LNCAP (cell line): ENCODE results near the gene BAK1.

Source experiments
- TF ChIP-seq, protein P1 (sequence below): fragments of 450-650 bp; IDR thresholded peaks from 2 replicates; pipeline ENCODE4 v1.5.1; 2017; ENCODE audit warnings: mild to moderate bottlenecking

BAK1 gene

GRCh38 chr6:33551538-33551937 lies 28.5 kb downstream of the BAK1 start:
- TF ChIP-seq, protein P1, sequence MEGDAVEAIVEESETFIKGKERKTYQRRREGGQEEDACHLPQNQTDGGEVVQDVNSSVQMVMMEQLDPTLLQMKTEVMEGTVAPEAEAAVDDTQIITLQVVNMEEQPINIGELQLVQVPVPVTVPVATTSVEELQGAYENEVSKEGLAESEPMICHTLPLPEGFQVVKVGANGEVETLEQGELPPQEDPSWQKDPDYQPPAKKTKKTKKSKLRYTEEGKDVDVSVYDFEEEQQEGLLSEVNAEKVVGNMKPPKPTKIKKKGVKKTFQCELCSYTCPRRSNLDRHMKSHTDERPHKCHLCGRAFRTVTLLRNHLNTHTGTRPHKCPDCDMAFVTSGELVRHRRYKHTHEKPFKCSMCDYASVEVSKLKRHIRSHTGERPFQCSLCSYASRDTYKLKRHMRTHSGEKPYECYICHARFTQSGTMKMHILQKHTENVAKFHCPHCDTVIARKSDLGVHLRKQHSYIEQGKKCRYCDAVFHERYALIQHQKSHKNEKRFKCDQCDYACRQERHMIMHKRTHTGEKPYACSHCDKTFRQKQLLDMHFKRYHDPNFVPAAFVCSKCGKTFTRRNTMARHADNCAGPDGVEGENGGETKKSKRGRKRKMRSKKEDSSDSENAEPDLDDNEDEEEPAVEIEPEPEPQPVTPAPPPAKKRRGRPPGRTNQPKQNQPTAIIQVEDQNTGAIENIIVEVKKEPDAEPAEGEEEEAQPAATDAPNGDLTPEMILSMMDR = no peak

DNA sequence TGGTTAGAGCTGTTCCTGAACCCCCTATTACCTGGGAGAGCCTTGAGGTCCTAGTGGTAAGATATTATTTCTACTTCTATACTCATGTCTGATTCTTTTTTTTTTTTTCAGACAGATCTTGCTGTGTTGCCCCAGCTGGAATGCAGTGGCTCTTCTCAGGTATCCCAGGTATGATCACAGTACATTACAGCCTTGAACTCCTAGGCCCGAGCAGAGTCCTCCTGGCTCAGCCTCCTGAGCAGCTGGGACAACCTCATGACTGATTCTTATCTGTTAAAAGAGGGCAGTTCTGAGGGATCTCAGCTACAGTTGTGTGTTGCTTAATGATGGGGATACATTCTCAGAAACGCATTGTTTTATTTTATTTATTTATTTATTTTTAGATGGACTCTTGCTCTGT lies 30.2 kb downstream of the BAK1 start:
- TF ChIP-seq, protein P1 = no peak

GRCh38 chr6:33549196-33549595 lies 30.9 kb downstream of the BAK1 start:
- TF ChIP-seq, protein P1 = no peak

- TF ChIP-seq, protein P1 = no peak
These were observed 32.6 kb downstream of the BAK1 start for GRCh38 chr6:33547499-33547898.

DNA sequence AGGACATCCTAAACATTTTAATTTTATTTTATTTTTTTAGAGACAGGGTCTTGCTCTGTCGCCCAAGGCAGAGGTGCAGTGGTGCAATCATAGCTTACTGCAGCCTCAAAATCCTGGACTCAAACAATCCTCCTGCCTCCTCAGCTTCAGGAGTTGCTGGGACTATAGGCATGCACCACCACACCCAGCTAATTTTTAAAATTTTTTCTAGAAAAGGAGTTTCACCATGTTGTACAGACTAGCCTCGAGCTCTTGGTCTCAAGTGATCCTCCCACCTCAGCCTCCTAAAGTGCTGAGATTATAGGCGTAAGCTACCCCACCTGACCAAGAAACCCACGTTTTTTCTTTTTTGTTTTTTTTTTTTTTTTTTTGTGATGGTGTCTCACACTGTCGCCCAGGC lies 33.3 kb downstream of the BAK1 start:
- TF ChIP-seq, protein P1 = no peak

DNA sequence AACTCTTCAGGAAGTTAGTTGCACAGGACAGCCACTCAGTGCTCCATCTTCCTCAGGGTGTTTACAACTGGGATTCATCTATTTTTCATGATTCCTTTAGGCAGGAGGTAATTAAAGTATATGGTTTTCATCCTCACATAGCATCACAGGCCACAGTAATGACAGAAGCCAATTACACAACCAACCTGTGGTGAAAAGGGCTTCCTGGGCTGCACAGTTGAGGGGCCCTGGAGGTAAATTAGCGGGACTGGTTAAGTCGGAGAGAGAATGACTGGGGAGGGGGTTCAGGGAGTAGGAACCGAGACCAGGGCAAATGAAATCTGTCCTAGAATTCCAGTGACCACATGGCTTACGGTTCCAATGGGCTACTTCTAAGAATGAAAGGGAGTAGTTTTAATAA lies 37.0 kb downstream of the BAK1 start:
- TF ChIP-seq, protein P1 = no peak

DNA sequence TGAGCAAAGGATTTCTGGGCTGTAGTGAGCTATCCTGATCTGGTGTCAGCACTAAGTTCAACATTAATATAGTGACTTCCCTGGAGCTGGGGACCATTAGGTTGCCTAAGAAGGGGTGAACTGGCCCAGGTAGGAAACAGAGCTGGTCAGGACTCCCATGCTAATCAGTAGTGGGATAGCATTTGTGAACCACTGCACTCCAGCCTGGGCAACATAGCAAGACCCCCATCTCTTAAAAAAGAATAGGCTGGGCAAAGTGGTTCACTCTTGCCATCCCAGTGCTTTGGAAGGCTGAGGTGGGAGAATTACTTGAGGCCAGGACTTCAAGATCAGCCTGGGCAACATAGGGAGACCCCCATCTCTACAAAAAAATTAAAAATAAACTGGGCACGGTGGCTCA lies 39.3 kb downstream of the BAK1 start:
- TF ChIP-seq, protein P1 = no peak

DNA sequence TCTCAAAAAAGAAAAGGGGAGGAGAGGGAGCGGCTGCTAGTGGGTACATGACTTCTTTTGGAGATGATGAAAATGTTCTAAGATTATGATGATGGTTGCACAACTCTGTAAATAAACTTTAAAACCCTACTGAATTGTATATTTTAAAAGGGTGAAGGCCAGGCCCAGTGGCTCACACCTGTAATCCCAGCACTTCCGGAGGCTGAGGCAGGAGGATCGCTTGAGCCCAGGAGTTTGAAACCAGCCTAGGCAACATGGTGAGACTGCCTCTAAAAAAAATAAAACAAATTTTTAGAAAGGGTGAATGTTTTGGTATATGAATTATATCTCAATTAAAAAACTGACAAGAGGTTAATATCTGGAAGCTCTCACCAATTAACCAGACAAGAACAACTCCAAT lies 45.4 kb downstream of the BAK1 start:
- TF ChIP-seq, protein P1 = no peak
